C1 segment of cervical spinal cord (tissue), 14 donors: Measurements from ENCODE around the gene EDDM3A.
"Not testable (repeated sequence)": the region's sequence is repeated elsewhere in the genome, so short reads cannot be mapped to it uniquely, and the experiment has no call there.

Source experiments
- DNase-seq, 14 donors: peaks; one replicate each; lab custom pipeline; 2025; lab: John Stamatoyannopoulos, UW

Gene EDDM3A, protein sequence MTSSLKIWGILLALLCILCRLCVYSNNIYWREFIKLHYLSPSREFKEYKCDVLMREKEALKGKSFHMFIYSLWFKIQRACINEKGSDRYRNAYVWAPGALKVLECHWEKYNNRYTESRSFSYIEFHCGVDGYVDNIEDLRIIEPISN

GRCh38 chr14:20745571-20746358 is at the start of gene EDDM3A:
EDDM3A (plus strand) TSS chr14:20745887; CDS start chr14:20747581, 1,694 bp downstream.
- no peak for DNase-seq

DNA sequence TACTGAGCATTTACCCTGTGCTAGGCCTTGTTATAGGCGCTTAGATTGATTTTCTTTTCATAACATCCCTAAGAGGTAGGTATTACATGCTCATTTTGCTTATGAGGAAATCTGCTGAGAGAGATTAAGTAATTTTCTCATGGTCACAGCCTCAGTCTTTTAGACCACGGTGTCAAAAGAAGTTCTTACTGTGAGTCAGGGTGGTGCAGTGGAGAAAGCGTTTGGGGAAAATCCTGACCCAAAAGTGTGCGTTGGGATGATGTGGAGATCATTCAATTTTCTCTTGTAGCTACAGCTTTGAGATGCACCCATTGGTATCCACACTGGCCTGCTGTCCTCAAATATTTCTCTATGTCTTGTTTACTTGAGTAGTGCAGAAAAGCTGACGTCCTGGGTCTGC is 48.9 kb upstream of the EDDM3A start:
- DNase-seq, result no peak

DNA sequence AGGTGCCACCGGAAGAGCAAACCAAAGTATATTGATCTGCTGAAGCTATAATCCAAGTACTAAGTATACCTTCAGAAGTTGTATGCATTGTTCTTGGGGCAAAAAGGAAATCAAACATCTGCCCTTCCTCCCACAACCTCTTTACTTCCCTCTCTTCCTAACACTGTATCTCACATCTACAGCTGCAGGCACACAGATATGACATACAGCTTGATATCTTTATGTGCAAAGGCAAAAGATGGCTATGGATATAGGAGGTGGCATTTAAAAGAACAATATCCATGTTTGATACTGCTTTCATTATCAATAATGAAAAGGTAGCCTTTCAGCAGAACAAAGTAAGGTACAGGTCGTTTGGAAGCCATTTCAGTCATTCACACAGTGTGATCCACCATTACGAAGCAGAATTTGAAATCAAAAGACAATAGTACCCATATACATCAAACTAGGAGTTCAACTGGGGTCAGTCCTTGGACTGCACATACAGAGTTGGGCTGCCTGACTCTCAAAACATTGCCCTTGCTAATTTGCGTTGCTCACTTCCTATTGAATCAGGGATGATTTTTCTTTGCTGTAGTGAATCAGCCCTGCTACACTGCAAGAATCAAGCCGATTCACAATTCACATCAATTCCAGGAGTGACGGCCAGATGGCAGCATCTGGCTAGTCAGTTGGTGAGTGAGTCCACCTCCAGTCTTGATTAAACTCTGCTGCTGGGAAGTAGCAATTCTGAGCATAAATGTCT is 48.2 kb upstream of the EDDM3A start:
- DNase-seq, result peak in 10 of 14 donors; percentile 6 to 68 (median 40)

- DNase-seq, result no peak
Observed at GRCh38 chr14:20698018-20698329, 47.7 kb upstream of the EDDM3A start.

DNA sequence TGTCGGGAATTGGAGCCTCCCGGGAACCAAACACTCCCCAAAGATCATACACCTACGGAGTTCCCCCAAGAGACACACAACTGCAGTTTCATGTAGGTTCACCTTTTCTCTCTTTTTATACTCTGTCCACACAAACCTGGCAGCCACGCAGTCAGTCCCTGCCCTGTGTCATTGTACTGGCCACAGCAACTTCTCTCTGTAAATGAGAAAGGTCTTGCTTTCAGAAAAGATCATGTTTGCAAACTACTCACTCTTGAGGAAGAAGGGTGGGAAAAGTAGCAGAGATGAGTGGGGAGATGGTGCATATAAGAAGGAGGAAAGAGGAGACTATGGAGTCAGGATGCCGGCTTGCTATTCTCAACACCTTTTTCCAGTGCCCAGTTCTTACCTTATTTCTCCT is 46.8 kb upstream of the EDDM3A start:
- DNase-seq, result no peak

DNA sequence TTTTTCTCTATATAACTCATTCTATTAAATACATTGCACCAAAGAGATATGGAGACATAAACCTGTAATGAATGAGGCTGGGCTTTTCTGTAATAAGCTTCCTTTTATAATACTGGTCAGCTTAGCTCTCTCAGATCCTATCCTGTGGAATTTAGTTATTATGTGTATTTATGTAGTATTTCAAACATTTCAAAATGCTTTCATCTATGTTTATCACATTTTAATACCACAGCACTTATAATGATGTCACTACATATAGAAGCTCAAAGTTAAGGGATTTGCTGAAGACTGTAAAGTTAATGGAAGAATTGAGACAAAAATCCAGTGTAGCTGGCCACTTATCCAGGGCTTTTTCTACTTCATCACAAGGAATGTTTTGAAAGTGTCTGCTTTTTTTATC is 45.8 kb upstream of the EDDM3A start:
- no peak for DNase-seq

- DNase-seq, result not testable (repeated sequence)
Observed at GRCh38 chr14:20700965-20701364, 44.7 kb upstream of the EDDM3A start.

- DNase-seq, result no peak
Observed at GRCh38 chr14:20706657-20707355, 38.9 kb upstream of the EDDM3A start.

- DNase-seq, result no peak
Observed at GRCh38 chr14:20707622-20708021, 38.1 kb upstream of the EDDM3A start.

GRCh38 chr14:20711261-20711660 is 34.4 kb upstream of the EDDM3A start:
- DNase-seq, result no peak

DNA sequence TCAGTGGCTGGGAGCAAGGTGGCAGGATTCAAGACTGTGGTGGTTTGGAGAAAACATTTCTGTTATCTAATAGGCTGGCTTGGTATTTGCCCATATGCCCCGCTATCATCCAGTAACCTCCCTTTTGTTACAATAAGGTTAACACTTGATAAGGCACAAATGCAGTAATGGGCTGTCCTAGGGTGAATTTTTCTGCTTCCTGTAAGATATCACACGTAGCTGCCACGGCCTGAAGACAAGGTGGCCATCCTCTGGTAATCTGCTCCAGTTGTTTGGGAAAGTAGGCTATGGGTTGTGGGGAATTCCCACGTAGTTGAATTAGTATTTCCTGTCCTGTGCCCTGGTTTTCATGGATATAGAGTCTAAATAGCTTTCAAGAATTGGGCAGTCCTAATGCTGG is 34.0 kb upstream of the EDDM3A start:
- no peak for DNase-seq

DNA sequence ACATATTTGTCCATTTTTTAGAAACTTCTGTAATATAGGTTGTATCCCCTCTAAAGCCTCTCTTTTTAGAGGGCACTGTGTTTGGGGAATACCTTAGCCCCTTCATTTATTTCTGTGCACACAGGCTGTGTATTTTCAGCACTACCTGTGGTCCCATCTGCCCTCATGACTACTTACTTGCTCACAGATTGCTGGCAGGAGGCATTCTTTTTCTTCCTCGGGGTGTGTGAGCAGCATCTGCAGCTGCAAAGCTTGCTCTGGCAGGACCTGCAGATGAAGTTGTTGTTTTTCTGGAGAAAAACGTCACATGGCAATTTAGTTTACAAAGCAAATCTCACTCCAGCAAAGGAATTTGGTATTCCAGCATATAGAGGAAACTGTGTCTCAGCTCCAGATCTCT is 32.8 kb upstream of the EDDM3A start:
- DNase-seq, result no peak

- DNase-seq, result peak in 7 of 14 donors; percentile 12 to 57 (median 33)
Observed at GRCh38 chr14:20714593-20715250, 31.0 kb upstream of the EDDM3A start.

- DNase-seq, result no peak
Observed at GRCh38 chr14:20719777-20720176, 25.9 kb upstream of the EDDM3A start.

- no peak for DNase-seq
Observed at GRCh38 chr14:20720741-20721140, 24.9 kb upstream of the EDDM3A start.

DNA sequence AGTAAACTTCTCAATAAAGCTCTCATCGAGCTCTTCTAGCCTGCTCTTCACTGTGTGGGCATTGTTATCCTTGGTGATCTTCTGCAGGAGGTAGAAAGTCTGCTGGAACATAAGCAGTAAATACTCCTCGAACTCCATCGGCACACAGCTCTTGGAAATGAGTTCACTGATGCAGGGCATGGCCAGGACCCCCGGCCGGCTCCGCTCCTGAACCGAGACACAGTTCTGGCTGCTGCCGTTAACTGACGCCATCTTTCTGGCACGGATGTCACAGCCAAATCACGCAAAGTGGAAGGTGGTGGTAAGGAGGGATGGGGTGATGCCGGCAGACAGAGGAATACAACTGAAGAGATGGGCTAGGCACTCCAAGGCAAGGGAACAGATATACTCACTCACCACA is 23.7 kb upstream of the EDDM3A start:
- DNase-seq, result no peak

- peak in 1 of 14 donors; percentile 14 for DNase-seq
Observed at GRCh38 chr14:20723488-20723887, 22.2 kb upstream of the EDDM3A start.

DNA sequence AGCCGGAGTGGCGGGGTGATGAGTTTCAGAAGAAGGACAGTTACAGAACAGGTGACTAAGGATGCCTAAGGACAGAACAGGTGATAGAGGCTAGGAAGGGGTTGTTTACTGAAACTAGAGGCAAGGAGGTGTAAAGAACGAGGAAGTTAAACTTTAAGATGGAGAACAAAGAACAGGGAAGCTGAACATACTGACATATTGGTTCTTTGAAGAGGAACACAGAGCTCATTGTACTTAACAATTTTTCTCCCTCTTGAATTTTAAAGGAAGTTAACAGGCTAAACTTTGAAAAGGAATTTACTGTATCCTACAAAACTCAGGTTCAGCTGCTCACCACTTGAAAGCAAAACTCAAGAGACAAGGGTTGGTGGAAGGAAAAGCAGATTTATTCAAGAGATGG is 19.6 kb upstream of the EDDM3A start:
- not testable (repeated sequence) for DNase-seq

GRCh38 chr14:20726531-20726930 is 19.2 kb upstream of the EDDM3A start:
- no peak for DNase-seq

GRCh38 chr14:20730891-20731290 is 14.8 kb upstream of the EDDM3A start:
- DNase-seq, result no peak

- DNase-seq, result no peak
Observed at GRCh38 chr14:20732477-20732876, 13.2 kb upstream of the EDDM3A start.
